GM18858 (cell line): ENCODE data around the gene TMCO1.
"Not testable (repeated sequence)": the region's sequence is repeated elsewhere in the genome, so short reads cannot be mapped to it uniquely, and the experiment has no call there.

Source experiments
- ATAC-seq: cut with Tn5 transposase; IDR thresholded peaks from one replicate; pipeline ENCODE4 v1.9.1; 2021; ENCODE audit not compliant: unreplicated experiment

Gene TMCO1, protein sequence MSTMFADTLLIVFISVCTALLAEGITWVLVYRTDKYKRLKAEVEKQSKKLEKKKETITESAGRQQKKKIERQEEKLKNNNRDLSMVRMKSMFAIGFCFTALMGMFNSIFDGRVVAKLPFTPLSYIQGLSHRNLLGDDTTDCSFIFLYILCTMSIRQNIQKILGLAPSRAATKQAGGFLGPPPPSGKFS

GRCh38 chr1:165768513-165769394 is at the start of gene TMCO1:
TSS of gene TMCO1 (minus strand) at chr1:165768868. CDS start at chr1:165768751, 117 bp downstream.
- peak; percentile 100 for ATAC-seq

- ATAC-seq, result no peak
Observed at GRCh38 chr1:165816826-165817497, 48.3 kb upstream of the TMCO1 start.

DNA sequence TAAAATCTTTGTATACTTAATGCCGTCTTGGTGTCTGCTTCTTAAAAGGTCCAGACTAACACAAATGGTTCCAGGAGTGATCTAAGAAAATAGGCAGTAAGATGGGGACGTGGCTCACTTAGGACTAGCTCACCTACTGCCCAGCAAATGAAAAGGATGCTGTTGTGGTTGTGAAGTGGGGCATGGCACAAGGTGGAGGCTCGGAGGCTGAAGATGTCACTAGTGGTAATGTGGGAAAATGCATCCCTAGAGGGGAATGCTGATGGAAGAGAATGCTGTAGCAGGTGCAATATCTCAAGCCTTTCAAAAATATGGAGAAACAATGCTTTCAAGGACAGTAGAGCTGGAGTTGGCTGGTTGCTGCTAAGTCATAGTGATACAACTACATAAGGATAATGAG is 47.5 kb upstream of the TMCO1 start:
- ATAC-seq, result no peak

- ATAC-seq, result no peak
Observed at GRCh38 chr1:165815725-165816124, 47.1 kb upstream of the TMCO1 start.

- ATAC-seq, result no peak
Observed at GRCh38 chr1:165807613-165808012, 38.9 kb upstream of the TMCO1 start.

GRCh38 chr1:165804513-165804912 is 35.8 kb upstream of the TMCO1 start:
- not testable (repeated sequence) for ATAC-seq

DNA sequence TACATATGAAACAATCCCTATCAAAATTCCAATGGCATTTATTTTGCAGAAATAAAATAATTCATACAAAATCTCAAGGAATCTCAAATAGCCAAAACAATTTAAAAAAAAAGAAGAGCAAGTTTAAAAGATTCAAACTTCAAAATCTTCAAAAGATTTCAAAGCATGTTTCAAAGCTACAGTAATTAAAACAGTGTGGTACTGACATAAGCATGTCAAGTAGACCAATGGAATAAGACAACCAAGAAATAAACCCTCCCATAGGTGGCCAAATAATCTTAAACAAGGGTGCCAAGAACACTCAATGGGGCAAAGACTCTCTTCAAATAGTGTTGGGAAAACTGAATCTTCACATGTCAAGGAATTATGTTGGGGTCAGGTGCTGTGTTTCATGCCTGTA is 30.7 kb upstream of the TMCO1 start:
- no peak for ATAC-seq

- ATAC-seq, result no peak
Observed at GRCh38 chr1:165795894-165796293, 27.2 kb upstream of the TMCO1 start.

- no peak for ATAC-seq
Observed at GRCh38 chr1:165793951-165794350, 25.3 kb upstream of the TMCO1 start.

GRCh38 chr1:165787741-165788140 is 19.1 kb upstream of the TMCO1 start:
- no peak for ATAC-seq

DNA sequence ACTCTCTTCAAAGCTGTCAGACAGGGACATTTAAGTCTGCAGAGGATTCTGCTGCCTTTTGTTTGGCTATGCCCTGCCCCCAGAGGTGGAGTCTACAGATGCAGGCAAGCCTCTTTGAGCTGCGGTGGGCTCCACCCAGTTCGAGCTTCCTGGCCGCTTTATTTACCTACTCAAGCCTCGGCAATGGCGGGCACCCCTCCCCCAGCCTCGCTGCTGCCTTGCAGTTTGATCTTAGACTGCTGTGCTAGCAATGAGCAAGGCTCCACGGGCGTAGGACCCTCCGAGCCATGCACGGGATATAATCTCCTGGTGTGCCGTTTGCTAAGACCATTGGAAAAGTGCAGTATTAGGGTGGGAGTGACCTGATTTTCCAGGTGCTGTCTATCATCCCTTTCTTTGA is 14.9 kb upstream of the TMCO1 start:
- ATAC-seq, result not testable (repeated sequence)

- ATAC-seq, result not testable (repeated sequence)
Observed at GRCh38 chr1:165778197-165778596, 9.5 kb upstream of the TMCO1 start.

GRCh38 chr1:165773324-165773965 is 4.8 kb upstream of the TMCO1 start:
- no peak for ATAC-seq

DNA sequence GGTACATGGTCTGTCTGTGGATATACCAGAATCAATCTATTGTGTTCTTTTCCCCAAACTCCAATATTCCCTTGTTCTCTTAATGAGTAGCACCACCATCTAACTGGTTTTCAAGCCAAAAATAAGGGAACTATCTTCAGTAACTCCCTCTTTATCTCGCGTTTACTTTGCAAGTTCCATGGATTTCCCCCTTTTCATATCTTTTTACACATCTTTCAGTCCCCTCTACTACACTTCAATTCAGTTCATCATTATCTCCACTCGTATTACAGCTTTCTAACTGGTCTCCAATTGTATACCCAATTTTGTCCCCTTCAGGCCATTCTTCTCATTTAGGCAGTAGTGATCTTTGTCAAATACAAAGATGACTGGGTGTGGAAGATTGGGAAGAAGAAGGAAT is 4.1 kb upstream of the TMCO1 start:
- no peak for ATAC-seq

- no peak for ATAC-seq
Observed at GRCh38 chr1:165764277-165764676, 4.4 kb downstream of the TMCO1 start.

DNA sequence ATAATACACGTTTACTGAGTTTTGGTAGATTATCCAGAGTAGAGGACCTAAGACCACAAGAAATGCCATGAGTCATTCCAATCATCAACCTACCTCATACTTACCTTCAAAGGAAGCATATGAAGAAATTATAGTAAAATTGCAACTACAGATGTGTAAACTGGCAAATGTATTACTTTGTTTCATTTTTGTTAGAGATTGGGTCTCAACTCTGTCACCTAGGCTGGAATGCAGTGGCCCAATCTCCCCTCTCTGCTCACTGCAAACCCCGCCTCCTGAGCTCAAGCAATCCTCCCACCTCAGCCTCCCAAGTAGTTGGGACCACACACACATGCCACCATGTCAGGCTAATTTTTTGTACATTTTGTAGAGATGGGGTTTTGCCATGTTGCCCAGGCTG is 5.2 kb downstream of the TMCO1 start:
- ATAC-seq, result no peak

DNA sequence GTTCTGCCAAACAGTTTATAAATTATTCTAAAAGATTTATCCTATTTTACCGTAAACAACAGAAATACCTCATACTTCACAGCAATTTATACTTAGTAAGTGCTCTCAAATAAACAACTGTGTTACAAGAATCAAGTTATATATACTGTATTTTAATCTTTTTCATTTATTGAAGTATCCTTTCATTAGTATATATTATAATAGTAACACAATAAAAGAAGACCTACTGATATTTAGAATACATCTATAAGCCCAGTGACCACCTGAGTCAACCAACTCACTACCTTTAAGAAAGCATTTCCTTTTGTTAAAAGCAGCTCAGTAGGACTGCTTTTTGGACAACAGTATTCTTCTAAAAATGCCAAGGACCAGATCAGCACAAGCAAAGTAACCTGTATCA is 5.9 kb downstream of the TMCO1 start:
- ATAC-seq, result no peak

GRCh38 chr1:165759095-165759494 is 9.6 kb downstream of the TMCO1 start:
- ATAC-seq, result no peak

DNA sequence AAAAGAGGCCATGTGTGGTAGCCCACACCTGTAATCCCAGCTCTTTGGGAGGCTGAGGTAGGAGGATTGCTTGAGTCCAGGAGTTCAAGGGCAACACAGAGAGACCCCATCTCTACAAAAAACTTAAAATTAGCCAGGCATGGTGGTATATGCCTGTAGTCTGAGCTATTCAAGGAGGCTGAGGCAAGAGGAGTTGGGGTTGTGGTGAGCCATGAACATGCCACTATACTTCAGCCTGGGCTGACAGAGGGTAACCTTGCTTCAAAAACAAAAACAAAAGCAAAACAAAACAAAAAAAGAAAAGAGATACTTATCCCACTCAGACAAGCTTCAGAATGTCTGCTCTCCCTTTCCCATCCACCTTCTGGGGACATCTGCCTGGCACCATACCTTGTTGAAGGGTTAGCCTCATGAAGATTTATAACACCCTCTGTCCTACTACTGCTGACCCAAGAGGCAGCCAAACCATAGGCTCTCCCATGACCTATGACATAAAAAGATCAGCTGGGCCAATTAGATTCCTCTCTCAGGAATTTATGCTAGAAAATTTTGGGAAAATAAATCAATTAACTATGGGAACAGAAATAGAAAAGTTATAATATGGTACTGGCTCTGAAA is 13.2 kb downstream of the TMCO1 start:
- no peak for ATAC-seq

GRCh38 chr1:165753934-165754333 is 14.7 kb downstream of the TMCO1 start:
- ATAC-seq, result peak; percentile 91

GRCh38 chr1:165748550-165748949 is 20.1 kb downstream of the TMCO1 start:
- no peak for ATAC-seq
